PFSK-1 (cell line): ENCODE results near the gene APBB2.

Source experiments
- FOXP2 ChIP-seq: optimal IDR thresholded peaks from 2 replicates; pipeline ENCODE3; 2011; ENCODE audit warnings: borderline replicate concordance, control low read depth, inconsistent platforms; ENCODE audit not compliant: insufficient read depth; ENCODE audit errors: extremely low read length, extremely low read depth
- POLR2AphosphoS5 ChIP-seq: IDR thresholded peaks from 2 replicates; pipeline ENCODE4 v1.6.1; 2012; ENCODE audit warnings: low read depth, mild to moderate bottlenecking, control low read depth, low read length, moderate library complexity
- REST ChIP-seq, 2 experiments: IDR thresholded peaks; 2 replicates each; pipeline versions ENCODE4 v1.6.1 to v1.8.0; 2011 to 2012; ENCODE audit warnings: low read depth in 2 of 2, low read length in 2 of 2, control low read depth in 1 of 2, inconsistent platforms in 1 of 2, mild to moderate bottlenecking in 1 of 2, moderate library complexity in 1 of 2; ENCODE audit not compliant: insufficient read depth in 1 of 2
- SIN3A ChIP-seq: IDR thresholded peaks from 2 replicates; pipeline ENCODE4 v1.6.1; 2012; ENCODE audit warnings: mild to moderate bottlenecking, low read length, moderate library complexity, borderline replicate concordance; ENCODE audit not compliant: insufficient read depth
- TAF1 ChIP-seq: IDR thresholded peaks from 2 replicates; pipeline ENCODE4 v1.6.1; 2012; ENCODE audit warnings: low read length, control low read depth, borderline replicate concordance; ENCODE audit not compliant: insufficient read depth

APBB2 gene

GRCh38 chr4:41212616-41213203, 1.6 kb downstream of the APBB2 start:
- TF ChIP-seq FOXP2 (no peak), TAF1 (no peak), SIN3A (no peak), POLR2AphosphoS5 (no peak), REST (IDR thresholded peaks at IDR 0.05; ENCODE audit: insufficient read depth in 1 of 2, low read depth in 2 of 2, low read length in 2 of 2) (no peak)

- TF ChIP-seq TAF1 (no peak), REST (IDR thresholded peaks at IDR 0.05; ENCODE audit: insufficient read depth in 1 of 2, low read depth in 2 of 2, low read length in 2 of 2) (no peak), POLR2AphosphoS5 (no peak)
Measured at GRCh38 chr4:41211951-41212615, 2.3 kb downstream of the APBB2 start.

GRCh38 chr4:41209901-41210300, 4.4 kb downstream of the APBB2 start:
- no peak for TF ChIP-seq FOXP2
- no peak for TF ChIP-seq SIN3A
- no peak for TF ChIP-seq TAF1
- no peak for TF ChIP-seq POLR2AphosphoS5
- TF ChIP-seq REST (IDR thresholded peaks at IDR 0.05; ENCODE audit: insufficient read depth in 1 of 2, low read depth in 2 of 2, low read length in 2 of 2), result no peak

- TF ChIP-seq REST (IDR thresholded peaks at IDR 0.05; ENCODE audit: insufficient read depth in 1 of 2, low read depth in 2 of 2, low read length in 2 of 2) (0 out of 4 replicates have a peak, but pooled peaks of 1 of the 2 experiments have one; percentile 40), FOXP2 (no peak)
Measured at GRCh38 chr4:41209187-41209586, 5.2 kb downstream of the APBB2 start.
